ENCODE measurements around the gene NEK7. TPM values are rescaled to one million over a fixed set of nuclear protein-coding genes. Genes with fewer than 3 reads are reported as not detected.
"Not testable (repeated sequence)": the region's sequence is repeated elsewhere in the genome, so short reads cannot be mapped to it uniquely, and the experiment has no call there.

NEK7 gene
- total RNA-seq, 1 donor: 376 TPM

DNA sequence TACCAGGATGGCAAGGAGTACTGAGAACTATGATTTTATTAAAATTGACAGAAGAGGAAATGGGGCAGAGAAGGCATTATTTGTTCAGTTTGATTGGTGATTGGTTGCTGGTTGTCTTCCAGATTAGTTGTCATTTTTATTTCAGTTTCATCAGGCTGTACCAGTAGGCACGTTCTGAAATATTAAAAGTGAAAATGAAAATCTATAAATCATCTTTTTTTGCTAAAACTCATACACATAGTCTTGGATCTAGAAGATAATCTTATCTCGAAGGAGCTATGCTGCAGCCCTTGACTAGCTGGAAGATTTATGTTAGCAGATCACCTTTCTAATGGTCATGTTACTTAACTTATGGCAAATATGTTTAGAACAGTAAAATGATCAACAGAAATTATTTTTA, 29.0 kb downstream of the NEK7 start:
- no peaks in the 10 kb centered on the region for H3K27me3 ChIP-seq (ENCODE audit: insufficient read depth, low read length)
- H3K9me3 ChIP-seq (ENCODE audit: low read depth, low read length): no peaks in the 10 kb centered on the region

DNA sequence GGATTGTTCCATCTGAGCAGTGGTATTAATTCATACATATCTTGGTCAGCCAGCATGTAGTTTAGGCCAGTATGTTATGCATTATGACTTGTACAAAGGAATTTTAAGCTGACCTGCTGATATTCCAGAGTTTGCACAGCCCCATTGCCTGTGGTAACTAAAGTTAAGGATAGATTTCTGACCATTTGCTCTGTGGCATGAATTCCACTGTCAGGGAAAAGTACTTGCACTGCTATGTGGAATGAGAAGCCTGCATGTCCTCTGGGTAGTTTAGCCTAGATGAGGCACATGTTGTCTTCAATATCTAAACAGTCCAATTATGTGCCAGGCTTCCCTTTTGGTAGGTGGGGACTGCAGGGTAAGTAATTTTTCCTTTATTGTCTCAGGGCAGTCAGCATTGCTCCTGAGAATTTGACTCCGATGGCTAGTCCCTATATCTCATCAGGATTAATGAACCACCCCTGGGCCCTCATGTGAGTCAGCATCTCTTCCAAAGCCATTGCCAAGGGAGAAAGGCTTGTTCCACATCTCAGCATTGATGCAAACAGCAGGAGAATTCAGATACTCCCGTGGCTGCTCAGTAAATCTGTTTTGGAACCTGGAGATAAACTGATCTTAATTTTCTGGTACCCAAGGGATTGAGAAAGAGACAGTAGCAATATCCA, 30.2 kb downstream of the NEK7 start:
- peaks cover 21% of the 10 kb centered on the region for H3K4me1 ChIP-seq (ENCODE audit: insufficient read depth, low read length)
- no peak overlapping the region for H2AFZ ChIP-seq (ENCODE audit: low read length)
- no peak for DNase-seq (ENCODE audit: insufficient read length, low spot score, missing footprints)
- TF ChIP-seq, protein P1, sequence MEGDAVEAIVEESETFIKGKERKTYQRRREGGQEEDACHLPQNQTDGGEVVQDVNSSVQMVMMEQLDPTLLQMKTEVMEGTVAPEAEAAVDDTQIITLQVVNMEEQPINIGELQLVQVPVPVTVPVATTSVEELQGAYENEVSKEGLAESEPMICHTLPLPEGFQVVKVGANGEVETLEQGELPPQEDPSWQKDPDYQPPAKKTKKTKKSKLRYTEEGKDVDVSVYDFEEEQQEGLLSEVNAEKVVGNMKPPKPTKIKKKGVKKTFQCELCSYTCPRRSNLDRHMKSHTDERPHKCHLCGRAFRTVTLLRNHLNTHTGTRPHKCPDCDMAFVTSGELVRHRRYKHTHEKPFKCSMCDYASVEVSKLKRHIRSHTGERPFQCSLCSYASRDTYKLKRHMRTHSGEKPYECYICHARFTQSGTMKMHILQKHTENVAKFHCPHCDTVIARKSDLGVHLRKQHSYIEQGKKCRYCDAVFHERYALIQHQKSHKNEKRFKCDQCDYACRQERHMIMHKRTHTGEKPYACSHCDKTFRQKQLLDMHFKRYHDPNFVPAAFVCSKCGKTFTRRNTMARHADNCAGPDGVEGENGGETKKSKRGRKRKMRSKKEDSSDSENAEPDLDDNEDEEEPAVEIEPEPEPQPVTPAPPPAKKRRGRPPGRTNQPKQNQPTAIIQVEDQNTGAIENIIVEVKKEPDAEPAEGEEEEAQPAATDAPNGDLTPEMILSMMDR (IDR thresholded peaks at IDR 0.05; ENCODE audit: extremely low read depth, low read depth, low read length): no peak
- H3K4me2 ChIP-seq (ENCODE audit: insufficient read depth, low read length): no peak overlapping the region
- no peak overlapping the region for H3K4me3 ChIP-seq (ENCODE audit: insufficient read depth, low read length)
- H3K79me2 ChIP-seq (ENCODE audit: insufficient read depth, low read length): peaks cover 100% of the 10 kb centered on the region
- H4K20me1 ChIP-seq (ENCODE audit: insufficient read depth, low read length): peaks cover 73% of the 10 kb centered on the region
- no peaks in the 10 kb centered on the region for H3K9me3 ChIP-seq (ENCODE audit: low read depth, low read length)
- H3K27me3 ChIP-seq (ENCODE audit: insufficient read depth, low read length): no peaks in the 10 kb centered on the region
- H3K27ac ChIP-seq (ENCODE audit: low read depth, low read length): no peak overlapping the region
- no peaks in the 10 kb centered on the region for H3K36me3 ChIP-seq (ENCODE audit: insufficient read depth, low read length)

More for the DNA sequence above, 29.0 kb downstream of the NEK7 start:
- Histone ChIP-seq H3K79me2 (ENCODE audit: insufficient read depth, low read length) (peaks cover 100% of the 10 kb centered on the region), H3K4me3 (ENCODE audit: insufficient read depth, low read length) (no peak overlapping the region), H3K36me3 (ENCODE audit: insufficient read depth, low read length) (no peaks in the 10 kb centered on the region), H3K4me1 (ENCODE audit: insufficient read depth, low read length) (peaks cover 23% of the 10 kb centered on the region), H3K4me2 (ENCODE audit: insufficient read depth, low read length) (no peak overlapping the region), H3K27ac (ENCODE audit: low read depth, low read length) (no peak overlapping the region), H4K20me1 (ENCODE audit: insufficient read depth, low read length) (peaks cover 79% of the 10 kb centered on the region), H2AFZ (ENCODE audit: low read length) (no peak overlapping the region)
- no peak for DNase-seq (ENCODE audit: insufficient read length, low spot score, missing footprints)
- TF ChIP-seq, protein P1 (IDR thresholded peaks at IDR 0.05; ENCODE audit: extremely low read depth, low read depth, low read length): no peak

DNA sequence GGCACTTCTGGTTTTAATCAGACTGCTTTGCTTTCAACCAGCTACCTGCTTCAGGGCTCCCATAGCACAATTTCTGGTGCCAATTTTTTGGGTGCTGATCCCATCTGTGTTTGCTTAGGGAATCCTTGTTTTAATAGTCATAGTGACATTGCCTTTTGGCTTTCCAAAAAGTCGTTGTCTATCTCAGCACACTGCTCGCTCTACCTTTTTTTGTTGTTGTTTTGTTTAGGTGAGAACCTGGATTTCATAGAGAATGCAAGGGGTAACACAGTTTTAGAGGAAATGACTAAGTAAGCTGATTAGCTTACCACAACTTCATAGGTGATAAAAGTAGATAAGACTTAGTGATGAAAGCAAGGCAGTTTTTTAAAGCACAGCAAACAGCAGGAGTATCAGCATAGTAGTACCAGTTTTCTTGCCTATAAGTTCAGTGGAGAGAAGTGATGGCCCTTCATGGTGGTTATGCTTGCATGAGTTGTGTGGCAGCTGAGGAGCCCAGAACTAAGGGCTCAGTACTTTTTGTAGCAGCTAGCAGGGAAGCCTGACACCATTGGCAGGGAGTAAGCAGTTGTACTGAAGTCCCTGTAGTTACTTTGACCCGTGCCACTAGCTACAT, 31.3 kb downstream of the NEK7 start:
- peaks cover 100% of the 10 kb centered on the region for H3K79me2 ChIP-seq (ENCODE audit: insufficient read depth, low read length)
- DNase-seq (ENCODE audit: insufficient read length, low spot score, missing footprints): no peak
- H3K4me3 ChIP-seq (ENCODE audit: insufficient read depth, low read length): no peak overlapping the region
- H4K20me1 ChIP-seq (ENCODE audit: insufficient read depth, low read length): peaks cover 68% of the 10 kb centered on the region
- no peaks in the 10 kb centered on the region for H3K36me3 ChIP-seq (ENCODE audit: insufficient read depth, low read length)
- H3K9me3 ChIP-seq (ENCODE audit: low read depth, low read length): no peaks in the 10 kb centered on the region
- peaks cover 21% of the 10 kb centered on the region for H3K4me1 ChIP-seq (ENCODE audit: insufficient read depth, low read length)
- H2AFZ ChIP-seq (ENCODE audit: low read length): no peak overlapping the region
- no peak overlapping the region for H3K27ac ChIP-seq (ENCODE audit: low read depth, low read length)
- no peaks in the 10 kb centered on the region for H3K27me3 ChIP-seq (ENCODE audit: insufficient read depth, low read length)
- no peak overlapping the region for H3K4me2 ChIP-seq (ENCODE audit: insufficient read depth, low read length)
- TF ChIP-seq, protein P1 (IDR thresholded peaks at IDR 0.05; ENCODE audit: extremely low read depth, low read depth, low read length): no peak

DNA sequence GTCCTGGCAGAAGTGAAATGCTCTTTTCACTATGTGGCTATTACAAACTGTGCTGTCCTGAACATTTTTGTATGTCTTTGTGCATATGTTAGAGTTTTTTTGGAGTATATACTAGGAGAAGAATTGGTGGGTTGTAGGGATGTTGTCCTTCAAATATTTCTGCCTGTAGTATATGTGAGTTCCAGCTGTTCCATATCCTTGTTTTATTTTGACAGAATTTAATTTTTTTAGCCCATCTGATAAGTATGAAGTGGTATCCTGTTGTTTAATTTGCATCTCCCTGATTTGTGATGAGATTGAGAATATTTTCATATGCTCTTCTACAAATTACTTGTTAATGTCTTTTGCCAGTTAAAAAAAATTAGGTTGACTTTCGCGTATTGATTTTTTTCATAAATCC, 34.3 kb downstream of the NEK7 start:
- no peaks in the 10 kb centered on the region for H3K36me3 ChIP-seq (ENCODE audit: insufficient read depth, low read length)
- TF ChIP-seq, protein P1 (IDR thresholded peaks at IDR 0.05; ENCODE audit: extremely low read depth, low read depth, low read length): no peak
- H3K4me3 ChIP-seq (ENCODE audit: insufficient read depth, low read length): no peak overlapping the region
- no peak for DNase-seq (ENCODE audit: insufficient read length, low spot score, missing footprints)
- H3K9me3 ChIP-seq (ENCODE audit: low read depth, low read length): no peaks in the 10 kb centered on the region
- H3K79me2 ChIP-seq (ENCODE audit: insufficient read depth, low read length): peaks cover 99% of the 10 kb centered on the region
- H2AFZ ChIP-seq (ENCODE audit: low read length): no peak overlapping the region
- H3K27ac ChIP-seq (ENCODE audit: low read depth, low read length): no peak overlapping the region
- no peaks in the 10 kb centered on the region for H3K27me3 ChIP-seq (ENCODE audit: insufficient read depth, low read length)
- H3K4me1 ChIP-seq (ENCODE audit: insufficient read depth, low read length): peaks cover 21% of the 10 kb centered on the region
- no peak overlapping the region for H3K4me2 ChIP-seq (ENCODE audit: insufficient read depth, low read length)
- peaks cover 59% of the 10 kb centered on the region for H4K20me1 ChIP-seq (ENCODE audit: insufficient read depth, low read length)

DNA sequence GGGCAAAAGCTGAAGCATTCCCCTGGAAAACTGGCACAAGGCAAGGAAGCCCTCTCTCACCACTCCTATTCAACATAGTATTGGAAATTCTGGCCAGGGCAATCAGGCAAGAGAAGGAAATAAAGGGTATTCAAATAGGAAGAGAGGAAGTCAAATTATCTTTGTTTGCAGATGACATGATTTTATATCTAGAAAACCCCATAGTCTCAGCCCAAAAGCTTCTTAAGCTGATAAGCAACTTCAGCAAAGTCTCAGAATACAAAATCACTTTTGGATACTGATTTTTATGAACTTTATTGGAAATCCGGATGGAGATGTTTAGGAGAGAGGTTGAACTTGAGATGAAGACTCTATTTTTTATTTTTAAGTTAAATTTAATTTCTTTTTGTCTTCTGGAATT, 37.1 kb downstream of the NEK7 start:
- not testable (repeated sequence) for H3K4me1 ChIP-seq (ENCODE audit: insufficient read depth, low read length); H3K27me3 ChIP-seq (ENCODE audit: insufficient read depth, low read length)
- H4K20me1 ChIP-seq (ENCODE audit: insufficient read depth, low read length): peaks cover 59% of the 10 kb centered on the region

More for the DNA sequence above, 37.1 kb downstream of the NEK7 start:
- peaks cover 99% of the 10 kb centered on the region for H3K79me2 ChIP-seq (ENCODE audit: insufficient read depth, low read length)
- not testable (repeated sequence) for H3K4me3 ChIP-seq (ENCODE audit: insufficient read depth, low read length); H3K4me2 ChIP-seq (ENCODE audit: insufficient read depth, low read length); H2AFZ ChIP-seq (ENCODE audit: low read length); H3K9me3 ChIP-seq (ENCODE audit: low read depth, low read length); H3K27ac ChIP-seq (ENCODE audit: low read depth, low read length); H3K36me3 ChIP-seq (ENCODE audit: insufficient read depth, low read length); DNase-seq (ENCODE audit: insufficient read length, low spot score, missing footprints)
